ENCODE data around the gene LSM14A. TPM values are rescaled to one million over a fixed set of nuclear protein-coding genes. Genes with fewer than 3 reads are reported as not detected.

LSM14A gene
- total and polyA plus RNA-seq, 2 of the 13 experiments (the other 11 are each of a cell fraction or from before 2014, with no cell fraction given) = 77.0 to 83.6 TPM

GRCh38 chr19:34173193-34173956 lies 1.1 kb downstream of the LSM14A start (continued):
- TF ChIP-seq FOXK1 (CRISPR knock-in tag; IDR thresholded peaks at IDR 0.05; ENCODE audit: borderline replicate concordance, low read depth) (peak; percentile 62; the same call in 1 of the 2 replicates), ZFP37 (CRISPR knock-in tag; IDR thresholded peaks at IDR 0.05; ENCODE audit: borderline replicate concordance) (peak; percentile 55; the same call in 1 of the 2 replicates), TAF15 (IDR thresholded peaks at IDR 0.05; ENCODE audit: low read depth, low read length, poor library complexity, severe bottlenecking) (no peak), SRY (CRISPR knock-in tag; IDR thresholded peaks at IDR 0.05) (peak; percentile 82; the same call in 1 of the 2 replicates), ZFP36L2 (CRISPR knock-in tag; IDR thresholded peaks at IDR 0.05) (no peak), RBM39 (IDR thresholded peaks at IDR 0.05; ENCODE audit: low read depth, low read length, poor library complexity, severe bottlenecking) (no peak), ZNF430 (CRISPR knock-in tag; IDR thresholded peaks at IDR 0.05) (peak; percentile 73; the same call in 1 of the 2 replicates), ZGPAT (CRISPR knock-in tag; IDR thresholded peaks at IDR 0.05) (peak; percentile 63), SMAD1 (CRISPR knock-in tag; IDR thresholded peaks at IDR 0.05; ENCODE audit: borderline replicate concordance, low read depth) (no peak), HNRNPUL1 (IDR thresholded peaks at IDR 0.05; ENCODE audit: low read depth, low read length) (no peak), ZSCAN25 (CRISPR knock-in tag; IDR thresholded peaks at IDR 0.05) (peak; percentile 65; the same call in 1 of the 2 replicates), ARHGAP35 (CRISPR knock-in tag; IDR thresholded peaks at IDR 0.05; ENCODE audit: borderline replicate concordance) (peak; percentile 83; the same call in 1 of the 2 replicates), NR1H2 (CRISPR knock-in tag; IDR thresholded peaks at IDR 0.05; ENCODE audit: borderline replicate concordance, low read depth) (no peak), ZNF253 (CRISPR knock-in tag; IDR thresholded peaks at IDR 0.05; ENCODE audit: borderline replicate concordance) (0 out of 2 replicates have a peak, but pooled peaks have one; percentile 50), ZNF543 (CRISPR knock-in tag; IDR thresholded peaks at IDR 0.05) (no peak), ZC3H13 (CRISPR knock-in tag; IDR thresholded peaks at IDR 0.05) (0 out of 2 replicates have a peak, but pooled peaks have one; percentile 37), MIXL1 (CRISPR knock-in tag; IDR thresholded peaks at IDR 0.05) (peak; percentile 77; the same call in 1 of the 2 replicates), NFIC (IDR thresholded peaks at IDR 0.05; ENCODE audit: low read length) (peak; percentile 41; the same call in 1 of the 2 replicates), KDM1A (CRISPR knock-in tag; IDR thresholded peaks at IDR 0.05) (0 out of 2 replicates have a peak, but pooled peaks have one; percentile 31)
- TF ChIP-seq, protein P1, sequence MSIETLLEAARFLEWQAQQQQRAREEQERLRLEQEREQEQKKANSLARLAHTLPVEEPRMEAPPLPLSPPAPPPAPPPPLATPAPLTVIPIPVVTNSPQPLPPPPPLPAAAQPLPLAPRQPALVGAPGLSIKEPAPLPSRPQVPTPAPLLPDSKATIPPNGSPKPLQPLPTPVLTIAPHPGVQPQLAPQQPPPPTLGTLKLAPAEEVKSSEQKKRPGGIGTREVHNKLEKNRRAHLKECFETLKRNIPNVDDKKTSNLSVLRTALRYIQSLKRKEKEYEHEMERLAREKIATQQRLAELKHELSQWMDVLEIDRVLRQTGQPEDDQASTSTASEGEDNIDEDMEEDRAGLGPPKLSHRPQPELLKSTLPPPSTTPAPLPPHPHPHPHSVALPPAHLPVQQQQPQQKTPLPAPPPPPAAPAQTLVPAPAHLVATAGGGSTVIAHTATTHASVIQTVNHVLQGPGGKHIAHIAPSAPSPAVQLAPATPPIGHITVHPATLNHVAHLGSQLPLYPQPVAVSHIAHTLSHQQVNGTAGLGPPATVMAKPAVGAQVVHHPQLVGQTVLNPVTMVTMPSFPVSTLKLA (IDR thresholded peaks at IDR 0.05) = 0 out of 2 replicates have a peak, but pooled peaks have one; percentile 5
- TF ChIP-seq, protein P2, sequence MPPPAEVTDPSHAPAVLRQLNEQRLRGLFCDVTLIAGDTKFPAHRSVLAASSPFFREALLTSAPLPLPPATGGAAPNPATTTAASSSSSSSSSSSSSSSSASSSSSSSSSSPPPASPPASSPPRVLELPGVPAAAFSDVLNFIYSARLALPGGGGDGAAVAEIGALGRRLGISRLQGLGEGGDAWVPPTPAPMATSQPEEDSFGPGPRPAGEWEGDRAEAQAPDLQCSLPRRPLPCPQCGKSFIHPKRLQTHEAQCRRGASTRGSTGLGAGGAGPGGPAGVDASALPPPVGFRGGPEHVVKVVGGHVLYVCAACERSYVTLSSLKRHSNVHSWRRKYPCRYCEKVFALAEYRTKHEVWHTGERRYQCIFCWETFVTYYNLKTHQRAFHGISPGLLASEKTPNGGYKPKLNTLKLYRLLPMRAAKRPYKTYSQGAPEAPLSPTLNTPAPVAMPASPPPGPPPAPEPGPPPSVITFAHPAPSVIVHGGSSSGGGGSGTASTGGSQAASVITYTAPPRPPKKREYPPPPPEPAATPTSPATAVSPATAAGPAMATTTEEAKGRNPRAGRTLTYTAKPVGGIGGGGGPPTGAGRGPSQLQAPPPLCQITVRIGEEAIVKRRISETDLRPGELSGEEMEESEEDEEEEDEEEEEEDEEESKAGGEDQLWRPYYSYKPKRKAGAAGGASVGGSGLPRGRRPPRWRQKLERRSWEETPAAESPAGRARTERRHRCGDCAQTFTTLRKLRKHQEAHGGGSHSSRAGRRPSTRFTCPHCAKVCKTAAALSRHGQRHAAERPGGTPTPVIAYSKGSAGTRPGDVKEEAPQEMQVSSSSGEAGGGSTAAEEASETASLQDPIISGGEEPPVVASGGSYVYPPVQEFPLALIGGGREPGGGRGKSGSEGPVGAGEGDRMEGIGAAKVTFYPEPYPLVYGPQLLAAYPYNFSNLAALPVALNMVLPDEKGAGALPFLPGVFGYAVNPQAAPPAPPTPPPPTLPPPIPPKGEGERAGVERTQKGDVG (CRISPR knock-in tag; IDR thresholded peaks at IDR 0.05; ENCODE audit: borderline replicate concordance) = peak; percentile 23; the same call in 1 of the 2 replicates
- TF ChIP-seq, protein P3, sequence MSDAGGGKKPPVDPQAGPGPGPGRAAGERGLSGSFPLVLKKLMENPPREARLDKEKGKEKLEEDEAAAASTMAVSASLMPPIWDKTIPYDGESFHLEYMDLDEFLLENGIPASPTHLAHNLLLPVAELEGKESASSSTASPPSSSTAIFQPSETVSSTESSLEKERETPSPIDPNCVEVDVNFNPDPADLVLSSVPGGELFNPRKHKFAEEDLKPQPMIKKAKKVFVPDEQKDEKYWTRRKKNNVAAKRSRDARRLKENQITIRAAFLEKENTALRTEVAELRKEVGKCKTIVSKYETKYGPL (CRISPR knock-in tag; IDR thresholded peaks at IDR 0.05) = peak; percentile 80; the same call in 1 of the 2 replicates
